PC-9 (cell line): Measurements from ENCODE around the gene WBP11.

Experiments used
- CTCF ChIP-seq: fragments of 200-600 bp; sonication (generic); conservative IDR thresholded peaks from 2 replicates; pipeline ENCODE4 v1.6.1; 2017; ENCODE audit warnings: mixed run types, antibody characterized with exemption, mild to moderate bottlenecking, moderate library complexity
- EZH2 ChIP-seq: fragments of 200-600 bp; sonication (generic); IDR thresholded peaks from 2 replicates; pipeline ENCODE4 v1.8.0; 2017; ENCODE audit warnings: antibody characterized with exemption, low read depth

GRCh38 chr12:14802247-14802646, 1.0 kb downstream of the WBP11 start:
- TF ChIP-seq CTCF: no peak
- no peak for TF ChIP-seq EZH2
